Lower leg skin (tissue), 4 donors: ENCODE results near the gene SIRPA. TPM values are rescaled to one million over a fixed set of nuclear protein-coding genes. Genes with fewer than 3 reads are reported as not detected.

Source experiments
- DNase-seq, 2 donors: peaks; one replicate each; pipeline ENCODE4 v3.0.0-alpha.2; 2019; ENCODE audit warnings: low spot score in 2 of 2
- H3K4me3 ChIP-seq: fragments of 200-600 bp; sonication (generic); 2 replicates; pipeline ENCODE4 v1.5.1; 2017; ENCODE audit warnings: mild to moderate bottlenecking, low read depth; ENCODE audit not compliant: poor library complexity, severe bottlenecking
- POLR2A ChIP-seq, 2 donors: fragments of 450-650 bp; IDR thresholded peaks; one replicate each; pipeline ENCODE4 v1.6.1; 2016 to 2017; ENCODE audit warnings: antibody characterized with exemption in 2 of 2, mild to moderate bottlenecking in 1 of 2, moderate library complexity in 1 of 2
- WGBS, 2 donors: methylation state at CpG; one replicate each; pipeline ENCODE4 v1.1.5; 2018; 5-methylcytosine and 5-hydroxymethylcytosine counted together
- intact Hi-C: fragments of 100-400 bp; cut with DNase I; formaldehyde crosslinking; loops from one replicate; pipeline ENCODE4 v1.15.0; 2023; ENCODE audit warnings: low total_unique reads
- total RNA-seq, 4 donors: library from RNA; depleted of rRNA; stranded (reverse); fragments of >200 nt; gene quantifications; one replicate each; pipeline ENCODE4 v1.1.0, GENCODE V29; 2016
- TF ChIP-seq, protein P1 (sequence below), 3 donors: fragments of 450-650 bp; IDR thresholded peaks; one replicate each; pipeline ENCODE4 v1.5.1; 2016; ENCODE audit warnings: antibody characterized with exemption in 3 of 3, mild to moderate bottlenecking in 3 of 3, moderate library complexity in 2 of 3

SIRPA gene
- total RNA-seq, 4 donors from 2014 or later, result 29.3 to 55.0 (median 44.1) TPM

DNA sequence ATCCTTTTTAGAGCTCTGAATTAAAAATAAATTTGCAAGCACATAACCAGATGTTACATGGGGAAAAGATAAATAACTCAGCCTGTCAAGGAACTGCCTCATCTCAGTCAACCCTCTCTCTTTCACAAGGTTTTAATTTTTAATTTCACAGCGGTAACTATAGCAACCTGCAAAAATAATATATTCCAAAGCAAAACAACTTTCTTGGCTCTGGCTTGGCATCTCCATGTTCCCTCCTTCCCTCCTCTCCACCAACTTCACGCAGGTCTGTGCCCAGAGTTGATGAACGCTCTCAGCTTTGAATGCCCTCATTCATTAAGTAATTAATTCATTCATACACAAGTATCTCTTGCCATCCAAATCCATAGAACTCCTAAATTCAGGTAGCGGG is 32.5 kb upstream of the SIRPA start:
- DNase-seq, result no peak
- intact Hi-C loops, result loop anchor here (1.0 kb wide), 1 partner anchor 44 kb away; no protein-coding TSS in a partner anchor
- WGBS, 2 donors, result 63 to 70% methylated on average over 4 of the region's 4 CpGs
- no peak for TF ChIP-seq POLR2A (IDR thresholded peaks at IDR 0.05)
- TF ChIP-seq, protein P1, sequence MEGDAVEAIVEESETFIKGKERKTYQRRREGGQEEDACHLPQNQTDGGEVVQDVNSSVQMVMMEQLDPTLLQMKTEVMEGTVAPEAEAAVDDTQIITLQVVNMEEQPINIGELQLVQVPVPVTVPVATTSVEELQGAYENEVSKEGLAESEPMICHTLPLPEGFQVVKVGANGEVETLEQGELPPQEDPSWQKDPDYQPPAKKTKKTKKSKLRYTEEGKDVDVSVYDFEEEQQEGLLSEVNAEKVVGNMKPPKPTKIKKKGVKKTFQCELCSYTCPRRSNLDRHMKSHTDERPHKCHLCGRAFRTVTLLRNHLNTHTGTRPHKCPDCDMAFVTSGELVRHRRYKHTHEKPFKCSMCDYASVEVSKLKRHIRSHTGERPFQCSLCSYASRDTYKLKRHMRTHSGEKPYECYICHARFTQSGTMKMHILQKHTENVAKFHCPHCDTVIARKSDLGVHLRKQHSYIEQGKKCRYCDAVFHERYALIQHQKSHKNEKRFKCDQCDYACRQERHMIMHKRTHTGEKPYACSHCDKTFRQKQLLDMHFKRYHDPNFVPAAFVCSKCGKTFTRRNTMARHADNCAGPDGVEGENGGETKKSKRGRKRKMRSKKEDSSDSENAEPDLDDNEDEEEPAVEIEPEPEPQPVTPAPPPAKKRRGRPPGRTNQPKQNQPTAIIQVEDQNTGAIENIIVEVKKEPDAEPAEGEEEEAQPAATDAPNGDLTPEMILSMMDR (IDR thresholded peaks at IDR 0.05), result no peak
- H3K4me3 ChIP-seq, result no peak overlapping the region

DNA sequence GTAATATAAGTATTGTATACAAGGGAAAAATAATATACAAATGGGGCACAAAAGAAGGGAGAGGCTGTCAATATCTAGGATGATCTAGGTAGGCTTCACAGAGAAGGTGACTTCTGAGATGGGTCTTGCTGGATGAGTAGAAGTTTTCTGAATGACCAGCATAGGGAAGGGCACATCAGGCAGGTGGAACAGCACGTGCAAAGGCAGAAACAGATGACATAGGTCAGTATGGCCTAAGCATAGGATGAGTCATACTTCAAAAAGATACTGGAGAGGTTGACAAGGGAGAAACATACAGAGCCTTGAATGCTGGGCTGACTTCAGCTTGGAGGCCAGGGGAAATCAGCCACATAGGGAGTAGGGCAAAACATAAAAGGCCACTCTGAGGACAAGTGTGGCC is 31.9 kb upstream of the SIRPA start:
- intact Hi-C loops, result no loop called here
- no peak for TF ChIP-seq POLR2A (IDR thresholded peaks at IDR 0.05)
- TF ChIP-seq, protein P1 (IDR thresholded peaks at IDR 0.05), result no peak
- H3K4me3 ChIP-seq, result no peak overlapping the region
- no peak for DNase-seq
- WGBS, 2 donors, result 47 to 77% methylated on average over 1 of the region's 1 CpG

DNA sequence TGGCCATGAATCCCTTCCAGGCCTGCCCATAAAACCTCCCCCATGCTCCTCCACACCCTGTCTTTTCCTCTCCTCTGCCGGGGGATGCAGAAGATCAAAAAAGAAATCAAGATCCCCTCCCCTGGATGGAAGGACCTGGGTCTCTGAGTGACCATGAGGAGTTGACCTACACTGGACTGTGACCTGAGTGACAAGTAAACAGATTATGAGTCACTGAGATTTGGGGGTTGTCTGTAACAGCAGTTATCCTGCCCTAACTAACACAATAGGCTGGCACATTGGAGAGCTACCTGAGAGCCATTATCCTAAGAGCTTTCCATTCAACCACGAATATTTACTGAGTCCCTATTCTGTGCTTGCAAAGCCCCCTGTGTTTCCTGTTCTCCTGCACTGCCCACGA is 28.4 kb upstream of the SIRPA start:
- no peak for TF ChIP-seq POLR2A (IDR thresholded peaks at IDR 0.05)
- TF ChIP-seq, protein P1 (IDR thresholded peaks at IDR 0.05), result no peak
- DNase-seq, result no peak
- H3K4me3 ChIP-seq, result no peak overlapping the region
- 56 to 59% methylated on average over 3 of the region's 3 CpGs for WGBS, 2 donors
- intact Hi-C loops, result no loop called here

DNA sequence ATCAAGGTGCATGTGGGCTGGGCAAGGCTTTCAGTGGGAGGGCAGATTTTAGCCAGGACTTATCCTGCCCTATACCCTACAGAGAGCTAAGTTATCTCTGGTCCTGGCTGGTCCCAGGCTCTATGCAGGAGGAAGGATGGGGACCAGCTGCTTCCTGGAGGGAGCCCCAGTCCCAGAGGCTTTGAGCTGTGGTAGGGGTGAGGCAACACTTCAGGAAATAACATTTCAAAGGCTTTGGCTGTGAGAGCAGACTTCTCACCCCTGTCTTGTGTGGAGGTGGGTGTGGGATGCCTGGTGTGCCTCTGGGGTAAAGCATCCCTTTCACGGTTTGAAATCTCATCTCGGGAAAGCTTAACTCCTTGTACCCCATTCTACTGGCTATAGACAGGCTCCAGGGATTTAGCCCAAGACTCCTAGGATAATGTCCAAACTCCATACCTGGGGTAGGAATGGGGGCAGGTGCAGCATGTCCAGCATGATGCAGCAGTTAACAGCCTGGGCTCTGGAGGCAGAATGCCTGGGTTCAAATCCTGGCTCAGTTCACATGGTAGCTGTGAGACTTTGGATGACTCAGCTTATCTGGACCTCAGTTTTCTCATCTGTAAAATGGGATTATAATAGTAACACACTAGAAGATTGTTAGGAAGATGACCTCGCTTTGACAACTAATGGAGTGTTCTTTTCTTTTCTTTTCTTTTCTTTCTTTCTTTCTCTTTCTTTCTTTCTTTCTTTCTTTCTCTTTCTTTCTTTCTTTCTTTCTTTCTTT is 27.5 kb upstream of the SIRPA start:
- intact Hi-C loops, result no loop called here
- H3K4me3 ChIP-seq, result no peak overlapping the region
- no peak for DNase-seq
- TF ChIP-seq, protein P1 (IDR thresholded peaks at IDR 0.05), result no peak
- TF ChIP-seq POLR2A (IDR thresholded peaks at IDR 0.05), result no peak
- WGBS, 2 donors, result 38 to 42% methylated on average over 3 of the region's 3 CpGs

DNA sequence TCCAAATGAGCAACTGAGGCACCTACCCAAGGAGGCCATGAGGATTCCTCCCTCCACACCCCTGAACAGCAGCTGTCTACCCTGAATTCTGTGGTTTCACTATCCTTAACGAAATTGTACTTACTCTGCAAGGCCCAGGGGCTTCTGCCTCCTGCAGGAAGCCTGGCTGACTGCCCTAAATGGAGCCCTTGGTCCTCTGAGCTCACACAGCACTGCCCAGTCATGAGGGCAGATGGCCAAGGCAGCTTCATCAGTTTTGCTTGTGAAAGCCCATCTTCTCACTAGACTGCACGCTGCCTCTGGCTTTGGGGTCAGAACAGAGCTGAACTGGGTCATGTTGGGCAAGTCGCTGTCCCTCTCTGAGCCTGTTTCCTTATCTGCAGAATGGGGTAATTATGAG is 26.4 kb upstream of the SIRPA start:
- intact Hi-C loops, result no loop called here
- WGBS, 2 donors, result 75 to 79% methylated on average over 3 of the region's 3 CpGs
- TF ChIP-seq POLR2A (IDR thresholded peaks at IDR 0.05), result no peak
- TF ChIP-seq, protein P1 (IDR thresholded peaks at IDR 0.05), result no peak
- H3K4me3 ChIP-seq, result no peak overlapping the region
- no peak for DNase-seq

DNA sequence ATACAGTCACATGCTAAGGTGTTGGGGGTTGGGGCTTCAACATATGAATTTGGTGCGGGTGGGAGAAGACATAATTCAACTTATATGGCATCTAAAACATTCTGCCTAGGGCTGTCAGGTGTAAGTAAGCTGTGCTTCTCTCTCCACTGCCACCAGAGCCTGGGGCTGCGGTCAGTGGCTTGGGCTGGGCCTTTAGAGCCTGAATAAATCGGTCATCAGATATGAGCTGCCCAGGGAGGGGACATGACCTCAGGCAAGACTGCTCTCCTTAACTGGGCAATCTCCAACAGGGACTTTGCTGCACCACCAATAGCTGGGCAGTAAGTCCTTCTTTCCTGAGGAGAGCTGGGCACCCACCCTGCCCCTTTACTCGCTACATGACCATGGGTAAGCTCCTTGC is 24.9 kb upstream of the SIRPA start:
- intact Hi-C loops, result no loop called here
- TF ChIP-seq POLR2A (IDR thresholded peaks at IDR 0.05), result no peak
- TF ChIP-seq, protein P1 (IDR thresholded peaks at IDR 0.05), result no peak
- 88 to 91% methylated on average over 4 of the region's 4 CpGs for WGBS, 2 donors

More for the DNA sequence above, 24.9 kb upstream of the SIRPA start:
- no peak overlapping the region for H3K4me3 ChIP-seq
- no peak for DNase-seq
